ENCODE data around the gene CALCOCO2. TPM values are rescaled to one million over a fixed set of nuclear protein-coding genes. Genes with fewer than 3 reads are reported as not detected.

CALCOCO2 gene
- total and polyA plus RNA-seq, 2 of the 13 experiments (the other 11 are each of a cell fraction or from before 2014, with no cell fraction given): 72.9 to 111 TPM

DNA sequence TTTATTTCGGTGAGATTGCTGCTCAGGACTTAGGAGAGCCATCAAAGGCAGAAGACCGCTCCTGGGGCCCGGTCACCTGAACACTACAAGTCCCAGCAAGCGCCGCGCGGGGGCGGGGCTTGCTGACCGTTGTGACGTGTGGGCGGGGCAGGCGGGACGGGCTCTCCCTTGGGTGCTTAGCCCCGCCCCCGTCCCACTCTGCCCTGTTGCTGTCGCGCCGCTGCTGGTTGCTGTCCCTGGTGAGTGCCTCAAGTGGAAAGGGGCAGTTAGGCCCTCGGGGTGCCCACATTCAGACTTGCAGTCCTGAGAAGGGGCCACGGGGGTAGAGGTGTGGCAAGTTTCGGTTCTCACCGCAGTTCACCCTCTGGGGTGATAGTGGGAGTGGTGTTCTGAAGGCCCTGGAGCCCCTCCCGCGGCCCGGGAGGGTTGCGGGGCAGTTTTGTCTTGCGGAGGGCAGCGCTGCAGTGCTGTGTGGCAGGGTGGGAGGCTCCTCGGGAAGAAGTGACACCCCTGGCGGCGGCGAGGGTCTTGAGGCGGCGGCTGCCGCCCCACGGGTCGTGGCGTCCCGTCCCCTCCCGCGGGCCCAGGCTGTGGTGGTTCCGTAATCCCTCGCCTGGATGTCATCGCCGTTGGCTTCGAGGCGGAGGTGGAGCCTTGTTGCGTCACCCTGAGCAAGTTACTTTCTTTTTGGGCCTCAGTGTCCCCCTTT, at the start of gene CALCOCO2 (continued):
- TF ChIP-seq, protein P1, sequence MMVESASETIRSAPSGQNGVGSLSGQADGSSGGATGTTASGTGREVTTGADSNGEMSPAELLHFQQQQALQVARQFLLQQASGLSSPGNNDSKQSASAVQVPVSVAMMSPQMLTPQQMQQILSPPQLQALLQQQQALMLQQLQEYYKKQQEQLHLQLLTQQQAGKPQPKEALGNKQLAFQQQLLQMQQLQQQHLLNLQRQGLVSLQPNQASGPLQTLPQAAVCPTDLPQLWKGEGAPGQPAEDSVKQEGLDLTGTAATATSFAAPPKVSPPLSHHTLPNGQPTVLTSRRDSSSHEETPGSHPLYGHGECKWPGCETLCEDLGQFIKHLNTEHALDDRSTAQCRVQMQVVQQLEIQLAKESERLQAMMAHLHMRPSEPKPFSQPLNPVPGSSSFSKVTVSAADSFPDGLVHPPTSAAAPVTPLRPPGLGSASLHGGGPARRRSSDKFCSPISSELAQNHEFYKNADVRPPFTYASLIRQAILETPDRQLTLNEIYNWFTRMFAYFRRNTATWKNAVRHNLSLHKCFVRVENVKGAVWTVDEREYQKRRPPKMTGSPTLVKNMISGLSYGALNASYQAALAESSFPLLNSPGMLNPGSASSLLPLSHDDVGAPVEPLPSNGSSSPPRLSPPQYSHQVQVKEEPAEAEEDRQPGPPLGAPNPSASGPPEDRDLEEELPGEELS (CRISPR knock-in tag; IDR thresholded peaks at IDR 0.05): peak; percentile 8; the same call in 1 of the 2 replicates
- TF ChIP-seq TAF15 (IDR thresholded peaks at IDR 0.05; ENCODE audit: low read depth, low read length, poor library complexity, severe bottlenecking): no peak
- TF ChIP-seq, protein P2, sequence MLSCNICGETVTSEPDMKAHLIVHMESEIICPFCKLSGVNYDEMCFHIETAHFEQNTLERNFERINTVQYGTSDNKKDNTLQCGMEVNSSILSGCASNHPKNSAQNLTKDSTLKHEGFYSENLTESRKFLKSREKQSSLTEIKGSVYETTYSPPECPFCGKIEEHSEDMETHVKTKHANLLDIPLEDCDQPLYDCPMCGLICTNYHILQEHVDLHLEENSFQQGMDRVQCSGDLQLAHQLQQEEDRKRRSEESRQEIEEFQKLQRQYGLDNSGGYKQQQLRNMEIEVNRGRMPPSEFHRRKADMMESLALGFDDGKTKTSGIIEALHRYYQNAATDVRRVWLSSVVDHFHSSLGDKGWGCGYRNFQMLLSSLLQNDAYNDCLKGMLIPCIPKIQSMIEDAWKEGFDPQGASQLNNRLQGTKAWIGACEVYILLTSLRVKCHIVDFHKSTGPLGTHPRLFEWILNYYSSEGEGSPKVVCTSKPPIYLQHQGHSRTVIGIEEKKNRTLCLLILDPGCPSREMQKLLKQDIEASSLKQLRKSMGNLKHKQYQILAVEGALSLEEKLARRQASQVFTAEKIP (CRISPR knock-in tag; IDR thresholded peaks at IDR 0.05; ENCODE audit: borderline replicate concordance): no peak
- peak; percentile 35; the same call in 1 of the 2 replicates for TF ChIP-seq RAD21 (CRISPR knock-in tag; IDR thresholded peaks at IDR 0.05)
- TF ChIP-seq TP53 (CRISPR knock-in tag; conservative IDR thresholded peaks at IDR 0.05): no peak
- TF ChIP-seq SYNCRIP (IDR thresholded peaks at IDR 0.05; ENCODE audit: insufficient read depth, low read depth, low read length): no peak
- no peak for TF ChIP-seq SOX13 (IDR thresholded peaks at IDR 0.05)
- no peak for TF ChIP-seq SOX13 (CRISPR knock-in tag; conservative IDR thresholded peaks at IDR 0.05 in 1 of 2, IDR thresholded peaks at IDR 0.05 in 1 of 2)
- TF ChIP-seq, protein P3, sequence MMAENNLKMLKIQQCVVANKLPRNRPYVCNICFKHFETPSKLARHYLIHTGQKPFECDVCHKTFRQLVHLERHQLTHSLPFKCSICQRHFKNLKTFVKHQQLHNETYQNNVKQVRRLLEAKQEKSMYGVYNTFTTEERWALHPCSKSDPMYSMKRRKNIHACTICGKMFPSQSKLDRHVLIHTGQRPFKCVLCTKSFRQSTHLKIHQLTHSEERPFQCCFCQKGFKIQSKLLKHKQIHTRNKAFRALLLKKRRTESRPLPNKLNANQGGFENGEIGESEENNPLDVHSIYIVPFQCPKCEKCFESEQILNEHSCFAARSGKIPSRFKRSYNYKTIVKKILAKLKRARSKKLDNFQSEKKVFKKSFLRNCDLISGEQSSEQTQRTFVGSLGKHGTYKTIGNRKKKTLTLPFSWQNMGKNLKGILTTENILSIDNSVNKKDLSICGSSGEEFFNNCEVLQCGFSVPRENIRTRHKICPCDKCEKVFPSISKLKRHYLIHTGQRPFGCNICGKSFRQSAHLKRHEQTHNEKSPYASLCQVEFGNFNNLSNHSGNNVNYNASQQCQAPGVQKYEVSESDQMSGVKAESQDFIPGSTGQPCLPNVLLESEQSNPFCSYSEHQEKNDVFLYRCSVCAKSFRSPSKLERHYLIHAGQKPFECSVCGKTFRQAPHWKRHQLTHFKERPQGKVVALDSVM (CRISPR knock-in tag; IDR thresholded peaks at IDR 0.05): peak; percentile 23; the same call in 1 of the 2 replicates
- TF ChIP-seq, protein P4, sequence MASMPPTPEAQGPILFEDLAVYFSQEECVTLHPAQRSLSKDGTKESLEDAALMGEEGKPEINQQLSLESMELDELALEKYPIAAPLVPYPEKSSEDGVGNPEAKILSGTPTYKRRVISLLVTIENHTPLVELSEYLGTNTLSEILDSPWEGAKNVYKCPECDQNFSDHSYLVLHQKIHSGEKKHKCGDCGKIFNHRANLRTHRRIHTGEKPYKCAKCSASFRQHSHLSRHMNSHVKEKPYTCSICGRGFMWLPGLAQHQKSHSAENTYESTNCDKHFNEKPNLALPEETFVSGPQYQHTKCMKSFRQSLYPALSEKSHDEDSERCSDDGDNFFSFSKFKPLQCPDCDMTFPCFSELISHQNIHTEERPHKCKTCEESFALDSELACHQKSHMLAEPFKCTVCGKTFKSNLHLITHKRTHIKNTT (CRISPR knock-in tag; IDR thresholded peaks at IDR 0.05): no peak
- TF ChIP-seq NR2F6 (IDR thresholded peaks at IDR 0.05): no peak
- TF ChIP-seq NR2F6 (CRISPR knock-in tag; IDR thresholded peaks at IDR 0.05): peak; percentile 45; the same call in 1 of the 2 replicates
- TF ChIP-seq ZNF776 (CRISPR knock-in tag; IDR thresholded peaks at IDR 0.05): peak; percentile 92
- peak; percentile 16; the same call in 1 of the 2 replicates for TF ChIP-seq SPEN (CRISPR knock-in tag; IDR thresholded peaks at IDR 0.05; ENCODE audit: low read depth)
- no peak for TF ChIP-seq HMGA1 (CRISPR knock-in tag; conservative IDR thresholded peaks at IDR 0.05)
- TF ChIP-seq CBX1 (IDR thresholded peaks at IDR 0.05; ENCODE audit: low read depth): peak; percentile 57
- peak; percentile 38; the same call in 1 of the 2 replicates for TF ChIP-seq ZBTB38 (CRISPR knock-in tag; IDR thresholded peaks at IDR 0.05)
- peak; percentile 91; the same call in 1 of the 2 replicates for TF ChIP-seq ZNF468 (CRISPR knock-in tag; IDR thresholded peaks at IDR 0.05)
- peak; percentile 37 for TF ChIP-seq MED8 (CRISPR knock-in tag; IDR thresholded peaks at IDR 0.05; ENCODE audit: insufficient replicate concordance)
- TF ChIP-seq, protein P5, sequence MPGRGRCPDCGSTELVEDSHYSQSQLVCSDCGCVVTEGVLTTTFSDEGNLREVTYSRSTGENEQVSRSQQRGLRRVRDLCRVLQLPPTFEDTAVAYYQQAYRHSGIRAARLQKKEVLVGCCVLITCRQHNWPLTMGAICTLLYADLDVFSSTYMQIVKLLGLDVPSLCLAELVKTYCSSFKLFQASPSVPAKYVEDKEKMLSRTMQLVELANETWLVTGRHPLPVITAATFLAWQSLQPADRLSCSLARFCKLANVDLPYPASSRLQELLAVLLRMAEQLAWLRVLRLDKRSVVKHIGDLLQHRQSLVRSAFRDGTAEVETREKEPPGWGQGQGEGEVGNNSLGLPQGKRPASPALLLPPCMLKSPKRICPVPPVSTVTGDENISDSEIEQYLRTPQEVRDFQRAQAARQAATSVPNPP (CRISPR knock-in tag; IDR thresholded peaks at IDR 0.05): 0 out of 2 replicates have a peak, but pooled peaks have one; percentile 42
- TF ChIP-seq SAFB2 (CRISPR knock-in tag; IDR thresholded peaks at IDR 0.05; ENCODE audit: borderline replicate concordance, low read depth): peak; percentile 52; the same call in 1 of the 2 replicates
- 0 out of 2 replicates have a peak, but pooled peaks have one; percentile 0 for TF ChIP-seq TEAD2 (CRISPR knock-in tag; IDR thresholded peaks at IDR 0.05)
